ENCODE results near the gene ATP10A.
"Not testable (repeated sequence)": the region's sequence is repeated elsewhere in the genome, so short reads cannot be mapped to it uniquely, and the experiment has no call there.

ATP10A gene

GRCh38 chr15:25862071-25862471, 1.1 kb downstream of the ATP10A start:
- Histone ChIP-seq H3K9ac (no peak overlapping the region), H3K4me1 (ENCODE audit: low read depth, poor library complexity, severe bottlenecking) (no peaks in the 10 kb centered on the region), H3K36me3 (ENCODE audit: insufficient read depth) (no peaks in the 10 kb centered on the region), H3K79me2 (ENCODE audit: insufficient read depth, low read depth) (no peaks in the 10 kb centered on the region), H3K4me3 (IDR thresholded peaks at IDR 0.05; ENCODE audit: insufficient read depth, low read depth, low read length) (no peak overlapping the region), H3K4me2 (no peak overlapping the region), H3K27me3 (ENCODE audit: insufficient read depth, low read depth) (no peaks in the 10 kb centered on the region), H3K27ac (no peak overlapping the region), H4K20me1 (ENCODE audit: insufficient read depth) (no peaks in the 10 kb centered on the region), H2AFZ (ENCODE audit: low read depth) (no peak overlapping the region)
- TF ChIP-seq CTCF (conservative IDR thresholded peaks at IDR 0.05; ENCODE audit: low read depth, low read length) = no peak

GRCh38 chr15:25860885-25861866, 2.0 kb downstream of the ATP10A start:
- H2AFZ ChIP-seq (ENCODE audit: low read depth) = no peak overlapping the region
- H3K9ac ChIP-seq = no peak overlapping the region
- no peaks in the 10 kb centered on the region for H4K20me1 ChIP-seq (ENCODE audit: insufficient read depth)
- no peaks in the 10 kb centered on the region for H3K4me1 ChIP-seq (ENCODE audit: low read depth, poor library complexity, severe bottlenecking)
- no peak overlapping the region for H3K27ac ChIP-seq
- TF ChIP-seq CTCF (conservative IDR thresholded peaks at IDR 0.05; ENCODE audit: low read depth, low read length) = no peak
- H3K36me3 ChIP-seq (ENCODE audit: insufficient read depth) = no peaks in the 10 kb centered on the region
- no peaks in the 10 kb centered on the region for H3K27me3 ChIP-seq (ENCODE audit: insufficient read depth, low read depth)
- H3K79me2 ChIP-seq (ENCODE audit: insufficient read depth, low read depth) = no peaks in the 10 kb centered on the region
- H3K4me3 ChIP-seq (IDR thresholded peaks at IDR 0.05; ENCODE audit: insufficient read depth, low read depth, low read length) = no peak overlapping the region
- H3K4me2 ChIP-seq = no peak overlapping the region

- no peak for TF ChIP-seq CTCF (conservative IDR thresholded peaks at IDR 0.05; ENCODE audit: low read depth, low read length)
- Histone ChIP-seq H3K4me1 (ENCODE audit: low read depth, poor library complexity, severe bottlenecking) (no peaks in the 10 kb centered on the region), H3K36me3 (ENCODE audit: insufficient read depth) (no peaks in the 10 kb centered on the region), H3K27me3 (ENCODE audit: insufficient read depth, low read depth) (no peaks in the 10 kb centered on the region), H3K4me3 (IDR thresholded peaks at IDR 0.05; ENCODE audit: insufficient read depth, low read depth, low read length) (no peak overlapping the region), H4K20me1 (ENCODE audit: insufficient read depth) (no peaks in the 10 kb centered on the region), H3K4me2 (no peak overlapping the region), H3K79me2 (ENCODE audit: insufficient read depth, low read depth) (no peaks in the 10 kb centered on the region), H3K27ac (no peak overlapping the region), H2AFZ (ENCODE audit: low read depth) (no peak overlapping the region), H3K9ac (no peak overlapping the region)
These were observed 3.1 kb downstream of the ATP10A start for GRCh38 chr15:25859838-25860645.

- TF ChIP-seq CTCF (conservative IDR thresholded peaks at IDR 0.05; ENCODE audit: low read depth, low read length) = no peak
These were observed 4.0 kb downstream of the ATP10A start for GRCh38 chr15:25858952-25859760.

GRCh38 chr15:25856059-25856458, 7.1 kb downstream of the ATP10A start:
- H3K79me2 ChIP-seq (ENCODE audit: insufficient read depth, low read depth); H3K4me2 ChIP-seq: not testable (repeated sequence)

More at GRCh38 chr15:25858952-25859760, 4.0 kb downstream of the ATP10A start:
- Histone ChIP-seq H4K20me1 (ENCODE audit: insufficient read depth) (no peaks in the 10 kb centered on the region), H3K36me3 (ENCODE audit: insufficient read depth) (no peaks in the 10 kb centered on the region), H3K27ac (no peak overlapping the region), H3K4me2 (no peak overlapping the region), H3K79me2 (ENCODE audit: insufficient read depth, low read depth) (no peaks in the 10 kb centered on the region), H2AFZ (ENCODE audit: low read depth) (no peak overlapping the region), H3K27me3 (ENCODE audit: insufficient read depth, low read depth) (no peaks in the 10 kb centered on the region), H3K4me3 (IDR thresholded peaks at IDR 0.05; ENCODE audit: insufficient read depth, low read depth, low read length) (no peak overlapping the region), H3K9ac (no peak overlapping the region), H3K4me1 (ENCODE audit: low read depth, poor library complexity, severe bottlenecking) (no peaks in the 10 kb centered on the region)

More at GRCh38 chr15:25856059-25856458, 7.1 kb downstream of the ATP10A start:
- not testable (repeated sequence) for H3K27me3 ChIP-seq (ENCODE audit: insufficient read depth, low read depth); H3K4me1 ChIP-seq (ENCODE audit: low read depth, poor library complexity, severe bottlenecking); H3K4me3 ChIP-seq (IDR thresholded peaks at IDR 0.05; ENCODE audit: insufficient read depth, low read depth, low read length); H2AFZ ChIP-seq (ENCODE audit: low read depth); H3K27ac ChIP-seq; H3K36me3 ChIP-seq (ENCODE audit: insufficient read depth); H4K20me1 ChIP-seq (ENCODE audit: insufficient read depth); H3K9ac ChIP-seq
